ENCODE data around the gene CFAP20DC. TPM values are rescaled to one million over a fixed set of nuclear protein-coding genes. Genes with fewer than 3 reads are reported as not detected.

Gene CFAP20DC
- total RNA-seq, 4 donors from 2014 or later: 0.13 to 1.6 (median 0.35) TPM; not detected in 1

GRCh38 chr3:59016930-59017616, 32.8 kb downstream of the CFAP20DC start:
- Histone ChIP-seq H3K27me3 (no peaks in the 10 kb centered on the region), H3K9me3 (no peaks in the 10 kb centered on the region), H3K36me3 (no peaks in the 10 kb centered on the region), H3K27ac (no peak overlapping the region), H3K4me1 (no peaks in the 10 kb centered on the region), H3K4me3 (no peak overlapping the region)
- no peak for TF ChIP-seq CTCF (IDR thresholded peaks at IDR 0.05)
- TF ChIP-seq EP300 (IDR thresholded peaks at IDR 0.05): no peak
- no peak for TF ChIP-seq POLR2A (IDR thresholded peaks at IDR 0.05)
- no peak for TF ChIP-seq POLR2AphosphoS5 (IDR thresholded peaks at IDR 0.05)
- WGBS, 2 donors (ENCODE audit: low coverage in 1 of 2): 88 to 94% methylated on average over 4 to 5 of the region's 5 CpGs
- ATAC-seq: no peak

GRCh38 chr3:59013611-59014010, 36.2 kb downstream of the CFAP20DC start:
- H3K36me3 ChIP-seq: no peaks in the 10 kb centered on the region
- H3K4me1 ChIP-seq: no peaks in the 10 kb centered on the region
- no peaks in the 10 kb centered on the region for H3K27me3 ChIP-seq
- H3K9me3 ChIP-seq: no peaks in the 10 kb centered on the region
- no peak for ATAC-seq
- H3K4me3 ChIP-seq: no peak overlapping the region
- 78 to 92% methylated on average over 1 of the region's 1 CpG for WGBS, 2 donors (ENCODE audit: low coverage in 1 of 2)
- TF ChIP-seq POLR2A (IDR thresholded peaks at IDR 0.05) (no peak), CTCF (IDR thresholded peaks at IDR 0.05) (no peak), POLR2AphosphoS5 (IDR thresholded peaks at IDR 0.05) (no peak), EP300 (IDR thresholded peaks at IDR 0.05) (no peak)
- H3K27ac ChIP-seq: no peak overlapping the region

GRCh38 chr3:59006634-59007517, 42.9 kb downstream of the CFAP20DC start:
- ATAC-seq: no peak
- Histone ChIP-seq H3K9me3 (no peaks in the 10 kb centered on the region), H3K27ac (no peak overlapping the region), H3K4me3 (no peak overlapping the region), H3K4me1 (no peaks in the 10 kb centered on the region), H3K36me3 (no peaks in the 10 kb centered on the region), H3K27me3 (no peaks in the 10 kb centered on the region)
- TF ChIP-seq POLR2AphosphoS5 (IDR thresholded peaks at IDR 0.05) (no peak), EP300 (IDR thresholded peaks at IDR 0.05) (no peak), POLR2A (IDR thresholded peaks at IDR 0.05) (no peak), CTCF (IDR thresholded peaks at IDR 0.05) (no peak)
- 86 to 92% methylated on average over 1 to 4 of the region's 7 CpGs for WGBS, 2 donors (ENCODE audit: low coverage in 1 of 2)

- no peaks in the 10 kb centered on the region for H3K4me1 ChIP-seq
- H3K27ac ChIP-seq: no peak overlapping the region
- WGBS, 2 donors (ENCODE audit: low coverage in 1 of 2): 67 to 91% methylated on average over 4 to 5 of the region's 8 CpGs
- no peaks in the 10 kb centered on the region for H3K36me3 ChIP-seq
- H3K9me3 ChIP-seq: no peaks in the 10 kb centered on the region
- H3K27me3 ChIP-seq: no peaks in the 10 kb centered on the region
- no peak for ATAC-seq
- H3K4me3 ChIP-seq: no peak overlapping the region
- TF ChIP-seq POLR2AphosphoS5 (IDR thresholded peaks at IDR 0.05): no peak
- TF ChIP-seq CTCF (IDR thresholded peaks at IDR 0.05): no peak
Observed at GRCh38 chr3:59001675-59002074, 48.1 kb downstream of the CFAP20DC start.

Measured in gastroesophageal sphincter (tissue), 4 donors.